C4-2B (cell line): ENCODE data around the gene CLEC4A.
"Not testable (repeated sequence)": the region's sequence is repeated elsewhere in the genome, so short reads cannot be mapped to it uniquely, and the experiment has no call there.

ENCODE experiments used
- CTCF ChIP-seq: fragments of 450-650 bp; conservative IDR thresholded peaks from 2 replicates; pipeline ENCODE4 v1.5.1; 2017; ENCODE audit warnings: mild to moderate bottlenecking
- ZFX ChIP-seq: fragments of 450-650 bp; IDR thresholded peaks from 2 replicates; pipeline ENCODE4 v1.6.1; 2017

GRCh38 chr12:8181271-8181670 lies 57.9 kb downstream of the CLEC4A start:
- not testable (repeated sequence) for TF ChIP-seq CTCF, ZFX
